DMS79 (cell line): ENCODE measurements around the gene LY6G6C.

Source experiments
- DNase-seq: peaks from one replicate; lab custom pipeline; 2025; lab: John Stamatoyannopoulos, UW

LY6G6C gene

GRCh38 chr6:31680226-31681134 is 41.1 kb downstream of the LY6G6C start, which contains the start of gene LY6G5C:
LY6G5C (minus strand) TSS chr6:31681067; CDS start chr6:31680373, 694 bp downstream.
- peak; percentile 85 for DNase-seq

DNA sequence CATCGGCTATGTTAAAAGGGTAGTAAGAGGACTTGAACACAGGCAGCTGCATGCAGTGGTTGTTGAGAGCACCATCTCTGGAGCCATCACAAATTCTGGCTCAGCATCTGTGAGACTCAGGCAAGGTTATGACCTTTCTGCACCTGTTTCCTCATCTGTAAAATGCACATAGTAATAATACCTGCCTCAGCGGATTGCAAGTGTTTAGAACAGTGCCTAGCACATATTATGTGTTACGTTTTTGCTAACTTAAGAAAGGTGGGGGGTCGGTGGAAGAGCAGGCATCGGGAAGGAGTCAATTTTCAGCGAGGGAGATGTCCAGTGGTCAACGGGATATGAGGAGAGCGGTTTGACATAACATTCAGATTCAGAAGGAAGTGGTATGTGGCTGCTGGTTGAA is 43.6 kb downstream of the LY6G6C start:
- DNase-seq = no peak

- DNase-seq = no peak
These were observed 44.6 kb downstream of the LY6G6C start for GRCh38 chr6:31676904-31677303.

- no peak for DNase-seq
These were observed 45.1 kb downstream of the LY6G6C start for GRCh38 chr6:31676322-31676903.

- DNase-seq = no peak
These were observed 51.9 kb downstream of the LY6G6C start, which contains the start of gene LY6G5B for GRCh38 chr6:31669676-31670075. LY6G5B (plus strand) TSS chr6:31669976; CDS start chr6:31670951, 975 bp downstream.
